ENCODE results near the gene IL4.
A peak's percentile ranks its signal among the peaks of the same experiment; 100 is the strongest.
"Not testable (repeated sequence)": the region's sequence is repeated elsewhere in the genome, so short reads cannot be mapped to it uniquely, and the experiment has no call there.

IL4 gene

DNA sequence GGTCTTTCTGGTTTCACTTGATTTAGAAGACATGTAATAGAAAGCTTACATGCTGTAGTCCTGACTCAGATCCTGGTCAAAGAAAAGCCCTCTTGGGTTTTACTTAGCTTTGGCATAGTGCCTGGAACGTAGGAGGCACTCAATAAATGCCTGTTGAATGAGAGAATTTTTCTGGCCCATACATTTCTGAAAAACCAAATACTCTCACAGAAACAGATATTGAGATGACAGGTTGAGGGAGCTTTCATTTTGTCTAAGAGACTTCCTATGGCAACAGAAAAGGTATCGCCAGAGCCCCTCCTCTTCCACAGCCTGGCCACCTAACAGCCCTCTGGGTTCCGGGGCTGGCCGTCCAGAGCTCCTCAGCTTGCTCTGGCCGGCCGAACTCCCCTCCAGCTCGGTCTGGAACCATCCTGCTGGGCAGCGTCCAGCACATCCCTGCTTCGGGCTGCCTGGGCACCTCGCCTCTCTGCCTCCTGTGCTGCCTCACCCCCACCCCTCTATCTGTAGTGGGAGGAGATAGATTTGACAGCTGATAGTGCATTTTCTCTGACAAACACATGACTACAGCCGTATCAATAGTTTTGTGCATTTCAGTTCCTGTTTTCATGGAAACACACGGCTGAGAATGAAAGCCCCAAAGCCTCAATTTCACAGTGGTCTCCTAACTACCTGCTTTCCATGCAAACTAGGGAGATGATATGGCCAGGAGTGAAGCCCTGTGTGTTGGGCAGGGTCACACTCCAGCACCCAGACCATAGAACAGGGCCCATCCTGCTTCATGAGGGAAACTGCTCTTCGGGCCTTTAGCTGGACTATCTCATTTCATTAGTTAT is 1.1 kb downstream of the IL4 start:
- DNase-seq (ENCODE audit: low read depth): no peak

DNA sequence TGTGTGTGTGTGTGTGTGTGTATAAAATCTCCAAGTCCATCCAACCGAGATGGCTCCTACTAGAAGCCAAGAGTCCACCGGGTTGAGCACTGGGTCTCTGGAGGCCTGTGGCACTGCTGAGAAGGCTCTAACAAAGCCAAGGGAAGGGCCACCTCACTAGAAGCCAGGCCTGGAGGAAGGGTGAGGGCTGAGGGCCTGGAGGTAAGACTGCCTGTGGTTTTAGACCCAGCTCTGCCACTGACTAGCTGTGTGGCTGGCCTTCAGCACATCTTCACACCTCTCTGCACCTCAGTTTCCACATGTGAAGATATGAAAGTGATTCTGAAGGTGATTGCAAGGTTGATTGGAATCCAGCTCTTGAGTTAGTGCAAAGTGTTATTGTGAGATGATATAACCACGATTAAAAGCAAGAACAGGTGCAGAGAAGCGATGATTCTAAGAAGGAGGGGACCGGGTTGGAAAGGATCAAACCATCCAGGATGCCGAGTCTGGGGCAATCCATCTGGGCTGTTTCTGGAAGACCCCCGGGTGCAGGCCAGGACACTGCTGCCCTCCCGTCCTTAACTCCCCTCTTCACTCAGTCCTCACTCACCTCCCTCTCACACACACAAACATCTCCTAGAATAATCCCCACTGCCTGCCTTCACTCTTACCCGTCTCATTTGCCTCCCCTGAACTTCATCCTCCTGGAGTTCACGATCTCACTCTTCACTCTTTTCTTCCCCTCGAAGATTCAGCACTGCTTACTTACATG is 2.3 kb downstream of the IL4 start:
- DNase-seq (ENCODE audit: low read depth): no peak

DNA sequence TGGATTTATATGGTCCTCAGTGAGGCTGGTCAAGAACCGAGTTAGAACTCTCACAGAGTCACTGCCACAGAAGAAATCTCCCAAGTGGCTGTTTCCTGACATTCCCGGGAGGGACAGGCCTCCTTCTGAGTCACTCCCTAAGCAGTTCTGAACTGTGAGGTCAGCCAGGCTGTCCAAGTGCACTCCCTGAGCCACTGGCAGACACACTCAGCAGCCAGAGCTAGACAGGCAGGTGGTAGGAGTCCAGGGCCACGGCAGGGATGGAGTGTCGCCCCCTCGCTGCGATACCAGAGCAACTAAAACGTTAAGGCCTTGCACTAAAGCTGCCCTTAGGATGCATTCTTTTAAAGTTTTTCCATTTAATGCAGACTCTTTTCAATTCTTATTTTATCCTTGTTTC is 3.4 kb downstream of the IL4 start:
- no peak for DNase-seq (ENCODE audit: low read depth)

DNA sequence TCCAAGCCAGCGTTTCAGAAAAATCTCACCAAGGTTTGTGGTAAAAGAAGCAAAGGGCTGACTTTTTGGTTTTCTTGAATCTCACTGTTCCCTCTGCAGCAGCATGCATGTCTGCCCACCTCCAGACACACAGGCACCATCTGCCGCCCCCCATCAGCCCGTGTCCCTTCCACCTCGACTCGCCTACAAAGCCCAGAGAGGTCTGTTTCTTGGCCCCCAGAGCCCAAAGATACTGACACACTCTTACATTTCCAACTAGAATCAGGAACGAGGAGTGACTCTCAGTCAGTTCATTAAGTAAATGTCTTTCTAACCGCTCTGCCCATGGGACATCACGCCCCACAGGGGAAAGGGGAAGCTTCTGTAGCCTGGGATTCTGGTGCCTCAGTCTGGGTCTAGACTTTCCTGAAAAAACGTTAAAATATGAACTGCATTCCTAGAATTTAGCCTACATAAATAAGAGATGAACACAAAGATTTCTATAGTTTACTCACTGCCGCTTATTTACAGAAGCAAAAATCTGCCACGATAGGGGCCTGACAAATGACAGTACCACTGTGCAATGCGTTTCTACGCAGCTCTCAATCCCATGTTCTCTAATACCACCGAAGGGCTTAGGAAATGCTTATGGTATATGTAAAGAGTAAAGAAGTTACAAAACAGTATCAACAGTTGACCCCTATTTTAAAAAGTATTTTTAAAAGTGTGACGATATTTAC is 4.1 kb downstream of the IL4 start:
- no peak for DNase-seq (ENCODE audit: low read depth)

DNA sequence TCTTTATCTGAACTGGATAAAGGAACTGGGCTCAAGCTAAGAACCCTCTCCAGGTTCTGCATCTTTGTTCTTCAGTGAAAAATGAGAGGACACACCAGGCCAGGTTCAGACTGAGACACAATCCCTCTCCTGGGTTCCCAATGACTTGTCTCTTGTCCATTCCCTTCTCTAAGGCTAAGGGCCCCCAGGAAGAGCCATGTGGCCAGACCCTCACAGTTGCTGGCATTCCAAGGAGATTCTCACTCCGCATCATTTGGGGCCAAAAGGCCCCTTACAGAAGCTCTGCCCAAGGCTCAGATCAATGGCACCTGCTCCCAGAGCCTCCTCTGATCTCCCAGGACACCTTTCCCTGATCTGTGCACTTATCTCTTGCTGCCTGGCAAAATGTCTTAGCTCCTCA is 4.9 kb downstream of the IL4 start:
- DNase-seq (ENCODE audit: low read depth): no peak

DNA sequence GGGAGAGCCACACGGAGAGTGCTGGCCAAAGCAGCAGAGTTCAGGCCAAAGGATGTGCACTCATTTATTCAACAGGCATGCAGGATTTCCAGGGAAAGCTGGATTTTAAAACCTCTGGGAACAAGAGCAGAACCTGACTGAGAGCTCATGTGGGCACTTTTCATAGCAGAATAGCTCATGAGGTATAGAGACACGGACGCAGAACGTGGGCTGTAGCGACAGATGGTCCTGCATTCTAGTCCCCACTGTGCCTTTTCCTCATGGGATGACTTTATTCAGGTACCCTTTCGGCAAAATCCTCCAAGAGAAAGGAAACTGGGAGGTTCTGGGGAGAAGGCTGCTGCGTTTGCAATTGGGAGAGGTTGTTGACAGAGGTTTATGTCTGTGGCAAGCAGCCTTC is 5.4 kb downstream of the IL4 start:
- no peak for DNase-seq (ENCODE audit: low read depth)

DNA sequence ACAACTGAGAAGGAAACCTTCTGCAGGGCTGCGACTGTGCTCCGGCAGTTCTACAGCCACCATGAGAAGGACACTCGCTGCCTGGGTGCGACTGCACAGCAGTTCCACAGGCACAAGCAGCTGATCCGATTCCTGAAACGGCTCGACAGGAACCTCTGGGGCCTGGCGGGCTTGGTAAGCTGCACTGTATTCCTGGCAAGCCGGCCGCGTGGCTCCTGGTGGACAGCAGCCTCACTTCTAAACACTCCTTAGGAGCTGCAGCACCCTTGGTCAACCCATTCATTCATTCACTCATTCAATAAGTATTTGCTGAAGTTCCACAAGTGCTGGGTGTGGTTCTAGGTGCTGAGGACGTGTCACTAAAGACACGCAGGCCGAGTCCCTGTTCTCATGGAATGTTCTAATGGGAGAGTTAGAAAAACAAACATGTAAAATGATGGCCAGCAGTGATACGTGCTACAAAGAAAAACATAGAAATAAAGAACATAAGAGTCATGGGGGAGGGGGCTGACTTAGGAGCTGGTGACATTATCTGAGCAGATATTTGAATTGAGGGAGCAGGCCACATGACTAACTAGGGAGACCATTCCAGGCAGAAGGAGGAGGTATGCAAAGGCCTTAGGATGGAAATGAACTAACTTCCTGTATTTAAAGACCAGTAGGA is 6.1 kb downstream of the IL4 start:
- DNase-seq (ENCODE audit: low read depth): no peak

DNA sequence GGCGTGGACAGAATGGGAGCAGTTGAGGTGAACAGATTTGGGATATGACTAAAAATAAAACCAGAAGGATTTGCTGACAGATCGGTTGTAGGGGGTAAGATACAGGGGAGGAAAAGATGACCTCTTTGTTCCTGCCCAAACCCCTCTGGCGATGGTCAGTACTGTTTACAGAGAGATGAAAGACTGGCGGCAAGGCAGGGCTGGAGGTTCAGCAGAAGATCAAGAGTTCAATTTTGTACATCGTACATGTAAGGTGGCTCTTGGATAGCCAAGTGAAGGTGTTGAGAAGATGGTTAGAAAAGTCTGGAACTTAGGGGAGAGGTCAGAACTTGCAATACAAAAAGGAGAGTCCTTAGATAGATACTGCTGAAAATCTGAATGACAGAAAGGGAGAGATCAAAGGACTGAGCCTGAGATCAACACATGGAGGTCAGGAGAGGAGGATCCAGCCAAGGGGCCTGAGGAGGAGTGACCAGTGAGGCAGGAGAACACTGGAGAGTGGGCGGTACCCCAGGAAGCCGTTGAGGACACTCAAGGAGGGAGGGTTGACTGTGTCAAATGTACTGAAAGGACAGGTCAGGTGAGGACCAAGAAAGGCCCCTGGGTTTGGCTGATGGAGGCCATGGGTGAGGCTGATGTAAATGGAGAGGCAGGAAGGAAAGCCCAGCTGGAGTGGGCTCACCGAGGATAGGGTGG is 7.1 kb downstream of the IL4 start:
- DNase-seq (ENCODE audit: low read depth): no peak

DNA sequence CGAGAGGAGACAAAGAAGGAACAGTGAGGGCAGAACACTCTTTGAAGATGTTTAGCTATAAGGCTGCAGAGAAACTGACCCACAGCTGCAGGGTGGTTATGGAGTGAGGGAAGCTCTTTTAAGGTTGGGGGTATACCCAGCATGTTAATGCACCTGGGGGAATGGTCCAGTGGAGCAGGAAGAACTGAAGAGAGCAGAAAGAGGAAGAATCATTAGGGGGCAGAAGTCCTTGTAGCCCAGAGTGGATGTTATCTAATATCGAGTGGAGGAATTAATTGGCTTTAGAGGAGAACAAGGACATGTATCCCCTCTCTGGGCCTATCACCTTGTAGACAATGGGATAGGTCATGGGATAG is 7.7 kb downstream of the IL4 start:
- DNase-seq (ENCODE audit: low read depth): no peak

DNA sequence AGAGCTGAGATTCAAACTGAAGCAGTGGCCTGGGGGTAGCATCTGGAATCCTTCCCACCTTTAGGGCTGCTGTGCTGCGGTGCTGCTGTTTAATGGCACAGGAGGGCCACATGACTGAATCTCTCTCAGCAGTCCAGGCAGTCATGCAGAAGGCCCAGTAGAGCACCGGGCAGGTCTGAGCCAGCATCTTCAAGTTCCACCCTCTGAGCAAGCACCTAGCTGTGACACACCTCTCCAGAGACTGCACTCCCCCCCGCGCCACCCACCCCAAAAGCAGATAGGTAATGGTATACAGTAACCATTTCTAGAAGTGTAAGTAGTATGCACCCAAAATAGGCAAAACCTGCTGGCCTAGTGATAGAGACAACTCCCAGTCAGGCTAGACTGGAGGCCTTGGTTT is 8.2 kb downstream of the IL4 start:
- DNase-seq (ENCODE audit: low read depth): no peak

DNA sequence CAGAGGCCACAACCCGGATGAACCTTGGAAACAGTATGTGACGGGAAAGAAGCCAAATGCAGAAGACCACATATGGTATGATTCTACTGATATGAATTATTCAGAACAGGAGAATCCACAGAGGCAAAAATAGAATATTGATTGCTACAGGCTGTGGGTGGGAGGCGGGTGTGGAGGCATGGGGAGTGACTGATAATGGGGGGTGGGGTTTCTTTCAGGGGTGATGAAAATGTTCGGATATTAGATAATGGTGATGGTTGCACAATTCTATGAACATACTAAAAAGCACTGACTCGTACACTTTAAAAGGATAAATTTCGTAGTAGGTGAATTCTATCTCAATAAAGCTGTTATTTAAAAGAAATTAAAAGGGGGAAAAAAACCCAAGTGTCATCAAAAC is 10.7 kb downstream of the IL4 start:
- DNase-seq (ENCODE audit: low read depth): no peak

DNA sequence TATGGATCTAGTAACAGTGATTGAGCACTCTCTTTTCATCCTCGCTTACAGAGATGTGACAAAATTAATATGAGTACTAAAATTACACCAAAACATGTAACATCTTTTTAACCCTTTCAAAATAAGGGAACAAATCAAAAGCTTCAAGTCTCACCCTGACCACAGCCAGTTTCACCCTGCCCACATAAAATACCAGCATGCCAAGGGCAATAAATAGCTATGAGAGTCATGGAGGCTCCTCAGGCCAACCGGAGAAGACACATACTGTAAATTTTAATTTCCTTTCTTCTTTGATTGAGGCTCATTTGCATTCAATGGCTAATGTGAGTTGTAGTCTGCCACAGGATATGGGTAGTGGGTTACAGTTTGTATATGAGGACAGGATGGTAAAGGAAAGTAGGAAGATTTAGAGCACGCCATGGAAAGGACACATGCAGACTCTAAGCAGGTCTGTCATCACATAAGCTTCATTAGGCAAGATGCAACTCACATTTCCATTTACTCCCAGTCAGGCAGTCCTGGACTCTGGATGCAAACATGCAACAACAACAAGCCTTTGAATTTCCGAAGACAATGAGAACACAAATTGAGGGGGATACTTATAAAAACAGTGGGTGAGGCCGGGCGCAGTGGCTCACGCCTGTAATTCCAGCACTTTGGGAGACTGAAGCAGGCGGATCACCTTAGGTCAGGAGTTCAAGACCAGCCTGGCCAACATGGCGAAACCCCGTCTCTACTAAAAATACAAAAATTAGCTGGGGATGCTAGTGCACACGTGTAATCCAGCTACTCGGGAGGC is 11.3 kb downstream of the IL4 start:
- no peak for DNase-seq (ENCODE audit: low read depth)

DNA sequence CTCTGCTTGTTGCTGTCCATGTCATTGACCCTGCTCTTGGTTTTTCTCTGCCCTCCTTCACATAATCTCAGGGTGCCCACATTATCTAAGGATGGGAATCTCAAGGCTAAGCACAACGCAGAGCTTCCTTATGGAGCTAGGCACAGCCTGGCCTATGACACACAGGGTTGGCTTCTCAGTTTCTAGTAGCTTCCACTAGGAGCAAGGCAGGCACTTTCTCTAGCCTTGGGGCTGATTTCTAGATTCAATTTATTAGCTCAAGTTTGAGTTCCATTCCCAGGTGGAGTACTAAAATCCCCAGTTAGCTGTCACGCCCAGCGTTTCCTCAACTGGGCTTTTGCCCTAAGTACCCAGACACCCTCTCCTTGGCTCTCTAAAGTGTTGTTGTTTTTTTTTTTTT is 12.4 kb downstream of the IL4 start:
- no peak for DNase-seq (ENCODE audit: low read depth)

DNA sequence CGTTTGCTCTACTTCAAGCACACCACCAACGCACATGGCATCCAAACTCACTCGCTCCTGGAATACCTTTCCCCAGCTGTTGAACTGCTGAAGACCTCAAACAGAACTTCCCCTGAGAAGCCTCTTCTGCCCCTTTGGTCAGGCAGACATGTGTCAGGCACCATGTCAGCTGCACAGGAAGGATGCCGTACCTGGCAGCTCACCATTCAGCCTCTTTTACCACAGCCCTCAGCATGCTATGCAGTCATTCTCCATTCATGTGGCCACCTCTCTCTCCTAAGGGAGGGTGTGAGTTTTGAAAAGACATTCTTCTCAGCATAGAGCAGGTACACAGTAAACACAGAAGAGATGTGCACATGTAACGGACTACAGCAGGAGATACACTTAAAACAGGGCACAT is 14.2 kb downstream of the IL4 start:
- DNase-seq (ENCODE audit: low read depth): no peak

DNA sequence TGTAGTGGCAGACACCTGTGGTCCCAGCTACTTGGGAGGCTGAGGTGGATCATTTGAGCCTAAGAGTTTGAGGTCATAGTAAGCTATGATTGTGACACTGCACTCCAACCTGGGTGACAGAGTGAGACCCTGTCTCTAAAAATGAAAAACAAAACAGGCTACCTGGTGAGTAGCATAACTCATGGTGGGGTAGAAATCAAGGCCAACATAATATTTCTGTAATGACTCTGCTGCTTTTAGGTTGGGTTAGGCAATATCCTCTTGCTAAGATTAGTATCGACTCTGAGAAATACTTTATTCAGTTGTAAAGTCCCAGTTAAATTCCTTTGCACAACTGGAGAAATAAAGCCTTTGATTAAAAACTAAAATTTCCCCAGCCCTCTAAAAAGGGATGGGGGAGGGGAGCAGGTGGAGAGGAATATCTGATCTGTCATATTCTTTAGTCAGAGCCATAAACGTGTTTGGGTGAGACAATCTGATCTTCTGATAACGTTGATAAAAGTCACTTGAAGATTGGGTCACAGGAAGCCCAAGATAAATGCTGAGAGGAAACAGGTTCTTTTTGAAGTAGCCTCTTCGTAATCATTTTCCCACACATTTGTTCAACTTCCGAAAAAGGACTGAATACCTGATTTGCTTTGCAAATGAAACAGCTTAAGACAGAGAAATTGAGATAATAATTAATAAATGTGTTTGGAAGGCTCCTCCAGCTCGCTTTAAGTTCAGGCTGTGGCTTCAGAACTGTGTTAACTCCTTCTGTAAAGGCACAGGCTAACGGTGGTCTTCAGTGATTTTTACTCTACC is 14.9 kb downstream of the IL4 start:
- peak; percentile 26 for DNase-seq (ENCODE audit: low read depth)

DNA sequence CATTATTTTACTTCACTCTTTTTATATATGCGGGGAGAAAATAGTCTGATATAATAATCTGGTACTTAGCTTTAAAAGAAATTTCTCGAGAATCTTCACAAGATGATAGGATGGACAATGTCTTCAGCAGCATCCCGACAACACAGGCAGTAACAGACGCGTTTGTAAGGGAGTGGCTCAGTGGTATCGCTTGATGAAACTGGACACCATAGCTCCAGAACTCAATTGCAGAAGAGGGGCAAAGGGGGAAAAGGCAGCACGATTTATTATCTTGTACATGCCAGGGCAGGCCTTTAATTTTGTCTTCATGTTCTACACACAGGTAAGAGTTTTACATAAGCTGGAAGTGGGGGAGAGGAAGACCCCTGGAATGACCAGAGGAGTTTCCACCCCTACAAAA is 15.7 kb downstream of the IL4 start:
- no peak for DNase-seq (ENCODE audit: low read depth)

DNA sequence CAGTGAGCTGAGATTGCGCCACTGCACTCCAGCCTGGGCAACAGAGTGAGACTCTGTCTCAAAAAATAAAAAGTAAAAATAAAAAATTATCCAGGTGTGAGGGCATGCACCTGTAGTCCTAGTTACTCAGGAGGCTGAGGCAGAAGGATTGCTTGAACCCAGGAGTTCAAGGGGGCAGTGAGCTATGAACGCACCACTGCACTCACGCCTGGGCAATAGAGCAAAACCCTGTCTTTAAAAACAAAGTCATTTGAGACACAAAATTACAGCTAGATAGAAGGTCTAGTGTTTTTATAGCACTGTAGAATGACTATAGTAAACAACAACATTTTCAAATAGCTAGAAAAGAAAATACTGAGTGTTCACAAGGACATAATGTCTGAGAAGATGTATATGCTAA is 16.4 kb downstream of the IL4 start:
- no peak for DNase-seq (ENCODE audit: low read depth)

DNA sequence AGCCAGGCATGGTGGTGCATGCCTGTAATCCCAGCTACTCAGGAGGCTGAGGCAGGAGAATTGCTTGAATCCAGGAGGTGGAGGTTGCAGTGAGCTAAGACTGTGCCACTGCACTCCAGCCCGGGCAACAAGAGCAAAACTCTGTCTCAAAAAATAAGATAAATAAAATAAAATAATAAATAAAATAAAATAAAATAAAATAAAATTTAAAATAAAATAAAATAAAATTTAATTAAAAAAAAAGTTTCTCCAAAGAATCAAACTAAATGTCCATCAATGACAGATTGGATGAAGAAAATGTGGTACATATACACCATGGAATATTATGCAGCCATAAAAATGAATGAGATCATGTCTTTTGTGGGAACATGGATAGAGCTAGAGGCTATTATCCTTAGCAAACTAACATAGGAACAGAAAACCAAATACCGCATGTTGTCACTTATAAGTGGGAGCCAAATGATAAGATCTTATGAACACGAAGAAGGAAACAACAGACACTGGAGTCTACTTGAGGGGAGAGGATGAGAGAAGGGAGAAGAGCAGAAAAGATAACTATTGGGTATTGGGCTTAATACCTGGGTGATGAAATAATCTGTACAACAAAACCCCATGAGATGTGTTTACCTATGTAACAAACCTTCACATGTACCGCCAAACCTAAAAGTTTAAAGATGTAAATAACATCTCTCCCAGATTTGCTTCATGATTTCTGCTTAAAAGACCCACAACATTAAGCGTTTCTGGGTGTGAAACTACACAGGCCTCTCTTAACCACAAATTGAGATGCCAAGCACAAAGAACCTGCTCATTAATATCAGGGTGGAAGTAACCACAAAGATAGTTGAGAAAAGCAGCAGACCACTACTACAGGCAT is 18.2 kb downstream of the IL4 start:
- DNase-seq (ENCODE audit: low read depth): not testable (repeated sequence)

DNA sequence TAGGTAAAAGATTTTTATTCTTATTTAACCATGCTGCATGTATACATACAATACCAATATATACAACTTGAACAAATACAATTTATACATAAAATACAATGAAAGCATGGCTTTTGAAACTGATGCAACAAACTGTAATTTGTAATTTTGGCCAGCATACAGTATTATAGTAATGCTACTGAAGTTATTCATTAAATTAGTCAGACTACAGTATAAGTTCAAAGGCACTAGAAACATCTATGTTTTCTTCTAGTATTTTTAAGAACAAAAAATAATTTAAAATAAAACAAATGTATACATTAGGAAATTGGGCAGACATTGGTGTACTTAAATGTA is 18.8 kb downstream of the IL4 start:
- DNase-seq (ENCODE audit: low read depth): no peak
